Esophagus muscularis mucosa (tissue), 4 donors: ENCODE measurements around the gene WFIKKN1. TPM values are rescaled to one million over a fixed set of nuclear protein-coding genes. Genes with fewer than 3 reads are reported as not detected.

ENCODE experiments used
- DNase-seq: peaks from one replicate; pipeline ENCODE4 v3.0.0-alpha.2; 2017; ENCODE audit errors: extremely low spot score
- H3K27ac ChIP-seq, 4 donors: fragments of 200-600 bp; sonication (generic); replicated peaks in 1 of 4; 1 replicate in 3 of 4; 2 replicates in 1 of 4; pipeline ENCODE4 v1.5.1; 2016 to 2019; ENCODE audit warnings: mild to moderate bottlenecking in 1 of 4
- H3K27me3 ChIP-seq, 4 donors: fragments of 200-600 bp; sonication (generic); one replicate each; pipeline versions ENCODE4 v1.5.1 to v1.6.0; 2016 to 2019
- H3K36me3 ChIP-seq, 4 donors: fragments of 200-600 bp; sonication (generic); one replicate each; pipeline ENCODE4 v1.5.1; 2016 to 2019
- H3K4me1 ChIP-seq, 4 donors: fragments of 200-600 bp; sonication (generic); one replicate each; pipeline ENCODE4 v1.5.1; 2016 to 2019
- H3K4me3 ChIP-seq, 4 donors: fragments of 200-600 bp; sonication (generic); 1 replicate in 2 of 4; 2 replicates in 2 of 4; pipeline ENCODE4 v1.5.1; 2016 to 2019; ENCODE audit warnings: mild to moderate bottlenecking in 4 of 4, moderate library complexity in 1 of 4
- H3K9me3 ChIP-seq, 4 donors: fragments of 200-600 bp; sonication (generic); 1 replicate in 3 of 4; 2 replicates in 1 of 4; pipeline ENCODE4 v1.5.1; 2016 to 2019
- CTCF ChIP-seq, 3 experiments: fragments of 200-600 bp in 2 of 3; fragments of 450-650 bp in 1 of 3; sonication (generic) in 2 of 3; IDR thresholded peaks; one replicate each; pipeline ENCODE4 v1.5.1; 2017 to 2019; ENCODE audit warnings: antibody characterized with exemption in 3 of 3, mild to moderate bottlenecking in 2 of 3, moderate library complexity in 1 of 3
- EP300 ChIP-seq: sonication (generic); formaldehyde crosslinking; IDR thresholded peaks from one replicate; pipeline ENCODE4 v1.6.1; 2017; ENCODE audit warnings: antibody characterized with exemption
- POLR2A ChIP-seq: fragments of 450-650 bp; IDR thresholded peaks from one replicate; pipeline ENCODE4 v1.6.1; 2017; ENCODE audit warnings: antibody characterized with exemption, moderate library complexity, mild to moderate bottlenecking, low read depth
- POLR2AphosphoS5 ChIP-seq, 2 donors: sonication (generic); formaldehyde crosslinking; IDR thresholded peaks; one replicate each; pipeline ENCODE4 v1.6.1; 2017; ENCODE audit warnings: antibody characterized with exemption in 2 of 2
- WGBS: methylation state at CpG from one replicate; pipeline ENCODE4 v1.1.5; 2018; 5-methylcytosine and 5-hydroxymethylcytosine counted together
- intact Hi-C: fragments of 100-400 bp; cut with DNase I; formaldehyde crosslinking; loops from one replicate; pipeline ENCODE4 v1.15.1; 2023
- total RNA-seq, 4 donors: library from RNA; depleted of rRNA; stranded (reverse); fragments of >200 nt; gene quantifications; one replicate each; pipeline versions ENCODE4 v1.1.0 to v1.2.1, GENCODE V29; 2016

WFIKKN1 gene
- total RNA-seq, 4 donors from 2014 or later = 0.33 to 0.80 (median 0.43) TPM

GRCh38 chr16:634051-634670 is 3.4 kb downstream of the WFIKKN1 start:
- DNase-seq = no peak
- Histone ChIP-seq H3K4me3 (no peak overlapping the region), H3K4me1 (peaks cover 34 to 60% (median 53%) of the 10 kb centered on the region in 4 donors), H3K9me3 (no peaks in the 10 kb centered on the region), H3K36me3 (peaks cover 10 to 25% (median 20%) of the 10 kb centered on the region in 4 donors), H3K27me3 (peaks cover 0 to 21% (median 0%) of the 10 kb centered on the region in 4 donors), H3K27ac (no peak overlapping the region)
- intact Hi-C loops = no loop called here
- no peak for TF ChIP-seq CTCF (IDR thresholded peaks at IDR 0.05)
- TF ChIP-seq EP300 = no peak
- TF ChIP-seq POLR2AphosphoS5 (IDR thresholded peaks at IDR 0.05) = no peak
- no peak for TF ChIP-seq POLR2A
- 87% methylated on average over 20 of the region's 22 CpGs for WGBS

GRCh38 chr16:634996-635395 is 4.2 kb downstream of the WFIKKN1 start:
- Histone ChIP-seq H3K4me1 (peaks cover 34 to 52% (median 46%) of the 10 kb centered on the region in 4 donors), H3K27ac (no peak overlapping the region), H3K36me3 (peaks cover 10 to 24% (median 19%) of the 10 kb centered on the region in 4 donors), H3K4me3 (peak overlapping the region; percentile 66 to 91 (median 82)), H3K9me3 (no peaks in the 10 kb centered on the region), H3K27me3 (peaks cover 0 to 21% (median 0%) of the 10 kb centered on the region in 4 donors)
- DNase-seq = no peak
- intact Hi-C loops = loop anchor here (5.0 kb wide), 2 partner anchors 48 to 233 kb away; partner anchors contain the start of gene DECR2
- no peak for TF ChIP-seq EP300
- TF ChIP-seq CTCF (IDR thresholded peaks at IDR 0.05) = no peak
- TF ChIP-seq POLR2AphosphoS5 (IDR thresholded peaks at IDR 0.05) = no peak
- no peak for TF ChIP-seq POLR2A
- WGBS = 79% methylated on average over 6 of the region's 7 CpGs

GRCh38 chr16:635573-636205 is 4.9 kb downstream of the WFIKKN1 start:
- Histone ChIP-seq H3K27me3 (peaks cover 0 to 21% (median 0%) of the 10 kb centered on the region in 4 donors), H3K4me3 (peak overlapping the region; percentile 66 to 91 (median 82)), H3K27ac (peak overlapping the region; percentile 93 to 98 (median 95)), H3K4me1 (peaks cover 29 to 49% (median 42%) of the 10 kb centered on the region in 4 donors), H3K36me3 (peaks cover 10 to 24% (median 19%) of the 10 kb centered on the region in 4 donors), H3K9me3 (no peaks in the 10 kb centered on the region)
- WGBS = 3% methylated on average over 20 of the region's 55 CpGs
- intact Hi-C loops = loop anchor here (5.0 kb wide), 2 partner anchors 48 to 233 kb away; partner anchors contain the start of gene DECR2
- no peak for DNase-seq
- TF ChIP-seq POLR2A (peak; percentile 8), EP300 (no peak)

- Histone ChIP-seq H3K4me1 (peaks cover 22 to 49% (median 42%) of the 10 kb centered on the region in 4 donors), H3K27ac (peak within 1 kb of the TSS; percentile 93 to 98 (median 95)), H3K27me3 (peaks cover 0 to 13% (median 0%) of the 10 kb centered on the region in 4 donors), H3K4me3 (peak within 1 kb of the TSS; percentile 66 to 91 (median 82)), H3K9me3 (no peaks in the 10 kb centered on the region), H3K36me3 (peaks cover 10 to 24% (median 19%) of the 10 kb centered on the region in 4 donors)
- 0% methylated on average over 31 of the region's 91 CpGs for WGBS
- peak; percentile 98 for DNase-seq
- TF ChIP-seq CTCF (IDR thresholded peaks at IDR 0.05) = peak in 2 of 3 experiments; percentile 1 to 34
- TF ChIP-seq POLR2AphosphoS5 (IDR thresholded peaks at IDR 0.05) = peak; percentile 85 to 88
- TF ChIP-seq POLR2A = no peak
- no peak for TF ChIP-seq EP300
- intact Hi-C loops = loop anchor here (5.0 kb wide), 2 partner anchors 49 to 234 kb away; partner anchors contain the start of gene DECR2
These were observed 5.7 kb downstream of the WFIKKN1 start, which contains the start of gene METTL26 for GRCh38 chr16:636206-637080. TSS of gene METTL26 (minus strand) at chr16:636305. CDS start at chr16:636290, 15 bp downstream.
